Keratinocyte (primary cell): ENCODE results near the gene FMNL3. TPM values are rescaled to one million over a fixed set of nuclear protein-coding genes. Genes with fewer than 3 reads are reported as not detected.

Experiments
- DNase-seq: peaks from one replicate; pipeline ENCODE4 v3.0.0-alpha.2; 2011; ENCODE audit warnings: low read depth, missing footprints, low spot score
- FAIRE-seq: peaks from 2 replicates; lab custom pipeline; 2011; peaks lifted over from hg19 to GRCh38; lab: Jason Lieb, UNC
- H2AFZ ChIP-seq: 2 replicates; pipeline ENCODE4 v1.6.0; 2012; ENCODE audit warnings: low read length, control low read depth, inconsistent platforms; ENCODE audit not compliant: control insufficient read depth
- H3K27ac ChIP-seq: 2 replicates; pipeline ENCODE4 v1.5.1; 2011; ENCODE audit warnings: low read length; ENCODE audit not compliant: control insufficient read depth, insufficient read depth
- H3K27me3 ChIP-seq: 3 replicates; pipeline ENCODE4 v1.6.0; 2011; ENCODE audit warnings: low read length; ENCODE audit not compliant: control insufficient read depth, insufficient read depth; ENCODE audit errors: extremely low read depth
- H3K36me3 ChIP-seq, 2 experiments: 2 replicates in 1 of 2; 3 replicates in 1 of 2; pipeline ENCODE4 v1.5.1; 2011; ENCODE audit warnings: low read length in 2 of 2, mild to moderate bottlenecking in 1 of 2; ENCODE audit not compliant: control insufficient read depth in 2 of 2, insufficient read depth in 2 of 2; ENCODE audit errors: extremely low read depth in 1 of 2
- H3K4me1 ChIP-seq: 3 replicates; pipeline ENCODE4 v1.5.1; 2011; ENCODE audit warnings: low read length; ENCODE audit not compliant: control insufficient read depth, insufficient read depth; ENCODE audit errors: extremely low read depth
- H3K4me2 ChIP-seq: 3 replicates; pipeline ENCODE4 v1.6.0; 2011; ENCODE audit warnings: low read depth, low read length; ENCODE audit not compliant: control insufficient read depth, insufficient read depth; ENCODE audit errors: extremely low read depth
- H3K4me3 ChIP-seq, 3 experiments: fragments of 200-600 bp in 1 of 3; sonication (generic) in 1 of 3; 2 replicates in 2 of 3; 3 replicates in 1 of 3; pipeline ENCODE4 v1.5.1; 2011 to 2016; ENCODE audit warnings: low read length in 3 of 3, mild to moderate bottlenecking in 3 of 3, control low read depth in 2 of 3, inconsistent platforms in 1 of 3, low read depth in 1 of 3, mixed read lengths in 1 of 3, mixed run types in 1 of 3, moderate library complexity in 1 of 3; ENCODE audit not compliant: control insufficient read depth in 2 of 3, insufficient read depth in 2 of 3; ENCODE audit errors: extremely low read depth in 1 of 3
- H3K79me2 ChIP-seq: 2 replicates; pipeline ENCODE4 v1.6.0; 2012; ENCODE audit warnings: low read length; ENCODE audit not compliant: control insufficient read depth, insufficient read depth
- H3K9ac ChIP-seq: 3 replicates; pipeline ENCODE4 v1.6.0; 2011; ENCODE audit warnings: low read length; ENCODE audit not compliant: control insufficient read depth, insufficient read depth; ENCODE audit errors: extremely low read depth
- H3K9me1 ChIP-seq: 3 replicates; pipeline ENCODE4 v1.6.0; 2011; ENCODE audit warnings: low read length; ENCODE audit not compliant: control insufficient read depth, insufficient read depth; ENCODE audit errors: extremely low read depth
- H3K9me3 ChIP-seq: 2 replicates; pipeline ENCODE4 v1.5.1; 2012; ENCODE audit warnings: low read depth, low read length; ENCODE audit not compliant: control insufficient read depth
- H4K20me1 ChIP-seq: 3 replicates; pipeline ENCODE4 v1.6.0; 2011; ENCODE audit warnings: low read length; ENCODE audit not compliant: control insufficient read depth, insufficient read depth; ENCODE audit errors: extremely low read depth
- CTCF ChIP-seq, 3 experiments: IDR thresholded peaks in 1 of 3; conservative IDR thresholded peaks in 1 of 3; optimal IDR thresholded peaks in 1 of 3; 2 replicates in 2 of 3; 3 replicates in 1 of 3; pipeline versions ENCODE3 to v1.5.1; 2011; ENCODE audit warnings: low read length in 3 of 3, mild to moderate bottlenecking in 3 of 3, moderate library complexity in 2 of 3, control low read depth in 1 of 3, inconsistent platforms in 1 of 3; ENCODE audit not compliant: insufficient read depth in 2 of 3; ENCODE audit errors: extremely low read depth in 1 of 3
- EZH2 ChIP-seq: IDR thresholded peaks from one replicate; pipeline ENCODE4 v1.6.1; 2012; ENCODE audit warnings: inconsistent platforms, mild to moderate bottlenecking, low read length, moderate library complexity
- dilution Hi-C: fragments of 300-500 bp; cut with MboI; formaldehyde crosslinking; loops from one replicate; pipeline ENCODE4 v1.7.0; 2020; ENCODE audit warnings: low sequenced_read_pairs; ENCODE audit not compliant: extremely low pct_ligation_motif_present
- polyA plus RNA-seq, 5 experiments: library from polyadenylated mRNA; depleted of rRNA in 3 of 5; stranded (reverse) in 3 of 5; stranded (forward) in 1 of 5; unstranded in 1 of 5; fragments of >200 nt; gene quantifications; 1 replicate in 1 of 5; 2 replicates in 3 of 5; 3 replicates in 1 of 5; pipeline versions ENCODE4 v1.2.1 to v1.2.3, GENCODE V29; 2011 to 2012; ENCODE audit warnings: missing spikeins in 2 of 5, low read depth in 1 of 5, low replicate concordance in 1 of 5

Gene FMNL3
- polyA plus RNA-seq, 1 donor (not counting 4 experiments of a cell fraction or from before 2014, with no cell fraction given) = 1.1 TPM

DNA sequence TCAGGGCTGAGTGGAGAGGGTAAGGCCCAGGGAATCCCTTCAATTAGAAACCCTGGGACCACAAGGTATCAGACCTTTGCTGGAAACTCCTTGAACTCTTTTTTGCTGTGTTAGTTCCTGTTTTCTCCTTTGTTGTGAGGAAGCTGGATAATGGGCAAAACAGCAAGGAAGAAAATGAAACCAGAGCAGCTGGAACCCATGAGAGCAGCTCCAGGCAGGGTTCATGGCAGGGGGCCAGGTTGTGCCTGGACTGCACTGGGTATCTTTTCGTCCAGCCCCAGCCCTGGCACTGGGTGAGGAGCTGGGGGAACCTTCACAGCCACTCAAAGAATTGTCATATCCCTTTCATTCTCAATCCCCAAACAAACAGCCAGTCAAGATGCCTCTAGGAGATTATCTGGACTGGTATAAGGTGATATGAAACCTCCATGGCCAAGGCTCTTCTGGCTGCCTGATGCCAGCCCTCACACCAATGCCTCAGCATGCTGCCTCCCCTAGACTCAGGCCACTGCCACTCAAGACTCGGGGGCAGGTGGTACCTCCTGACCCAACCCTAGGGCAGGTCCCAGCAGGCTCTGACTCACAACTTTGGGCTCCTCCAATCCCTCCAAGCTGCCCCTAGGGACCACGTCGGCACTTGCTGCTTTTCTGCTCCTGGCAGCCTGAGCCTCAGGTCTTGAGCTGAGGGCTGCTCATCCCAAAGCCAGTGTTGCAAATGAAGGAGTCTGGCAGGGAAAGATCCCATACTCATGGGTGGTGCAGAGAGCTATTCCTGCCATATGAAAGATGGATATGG lies 118.3 kb downstream of the FMNL3 start:
- peaks cover 0 to 5% of the 10 kb centered on the region in 2 experiments for H3K36me3 ChIP-seq
- H3K27ac ChIP-seq = no peak overlapping the region
- H3K9me3 ChIP-seq = no peaks in the 10 kb centered on the region
- no peak overlapping the region for H2AFZ ChIP-seq
- no peak for DNase-seq
- H3K9me1 ChIP-seq = no peaks in the 10 kb centered on the region
- H3K4me1 ChIP-seq = peaks cover 7% of the 10 kb centered on the region
- H3K27me3 ChIP-seq = no peaks in the 10 kb centered on the region
- H3K4me2 ChIP-seq = no peak overlapping the region
- FAIRE-seq = no peak
- H3K9ac ChIP-seq = no peak overlapping the region
- dilution Hi-C loops = no loop called here
- H3K4me3 ChIP-seq = no peak overlapping the region
- H3K79me2 ChIP-seq = no peaks in the 10 kb centered on the region
- TF ChIP-seq EZH2 (no peak), CTCF (optimal IDR thresholded peaks at IDR 0.05 in 1 of 3, IDR thresholded peaks at IDR 0.05 in 1 of 3, conservative IDR thresholded peaks at IDR 0.05 in 1 of 3; ENCODE audit: extremely low read depth in 1 of 3, insufficient read depth in 2 of 3, low read length in 3 of 3) (no peak)
- no peaks in the 10 kb centered on the region for H4K20me1 ChIP-seq

DNA sequence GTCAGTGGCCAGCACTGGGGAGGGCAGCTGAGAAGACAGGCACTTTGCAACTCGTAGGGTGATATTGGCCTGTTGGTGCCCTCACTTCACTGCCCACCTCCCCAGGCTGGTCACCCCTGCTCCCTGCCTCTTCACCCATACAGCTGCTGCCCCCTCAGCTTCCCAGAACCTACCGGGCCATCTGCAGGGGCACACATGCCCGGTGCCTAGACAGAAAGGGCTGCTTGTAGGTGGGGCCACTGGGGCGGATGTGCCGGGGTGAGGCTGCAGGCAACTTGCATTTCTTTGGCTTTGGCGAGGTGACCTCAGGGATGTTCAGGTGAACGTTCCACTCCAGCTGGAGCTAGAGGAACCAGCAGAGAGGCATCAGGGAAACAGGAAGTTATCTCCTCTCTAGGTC lies 118.9 kb downstream of the FMNL3 start:
- FAIRE-seq = no peak
- dilution Hi-C loops = no loop called here
- DNase-seq = no peak

More for the DNA sequence above, 118.9 kb downstream of the FMNL3 start:
- Histone ChIP-seq H2AFZ (no peak overlapping the region), H3K27me3 (no peaks in the 10 kb centered on the region), H3K27ac (no peak overlapping the region), H3K9ac (no peak overlapping the region), H3K9me1 (no peaks in the 10 kb centered on the region), H3K36me3 (peaks cover 0 to 9% of the 10 kb centered on the region in 2 experiments), H3K4me2 (no peak overlapping the region), H3K9me3 (no peaks in the 10 kb centered on the region), H3K4me3 (no peak overlapping the region), H3K4me1 (peaks cover 7% of the 10 kb centered on the region), H3K79me2 (no peaks in the 10 kb centered on the region), H4K20me1 (no peaks in the 10 kb centered on the region)
- TF ChIP-seq EZH2 (no peak), CTCF (optimal IDR thresholded peaks at IDR 0.05 in 1 of 3, IDR thresholded peaks at IDR 0.05 in 1 of 3, conservative IDR thresholded peaks at IDR 0.05 in 1 of 3; ENCODE audit: extremely low read depth in 1 of 3, insufficient read depth in 2 of 3, low read length in 3 of 3) (no peak)
